ENCODE data around the gene NOP14. TPM values are rescaled to one million over a fixed set of nuclear protein-coding genes. Genes with fewer than 3 reads are reported as not detected.

NOP14 gene
- total RNA-seq, 1 donor from 2014 or later = 21.4 TPM

DNA sequence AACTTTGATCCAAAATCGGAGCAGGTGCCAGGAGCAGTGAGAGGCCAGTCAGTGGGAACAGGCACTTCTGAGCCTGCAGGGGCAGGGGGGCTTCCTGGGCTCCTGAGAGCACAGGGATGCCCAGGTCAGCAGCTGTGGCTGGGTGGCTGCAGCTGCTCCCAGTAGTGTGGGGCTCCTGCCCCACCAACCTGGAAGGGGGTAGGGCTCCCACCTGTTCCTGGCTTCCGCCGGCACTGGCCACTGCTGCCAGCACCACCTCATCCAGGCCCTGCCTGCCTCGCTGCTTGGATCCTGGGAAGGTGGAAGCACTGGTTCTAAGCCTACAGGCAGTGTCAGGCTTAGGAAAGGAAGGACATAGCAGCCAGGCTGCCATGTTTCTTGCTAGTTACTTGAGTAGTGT lies 18.8 kb upstream of the NOP14 start:
- intact Hi-C loops (cut with DNase I) = no loop called here
- H3K9me3 ChIP-seq = no peaks in the 10 kb centered on the region
- ATAC-seq (no peak), DNase-seq (no peak)
- H3K27ac ChIP-seq = no peak overlapping the region
- TF ChIP-seq, protein P1, sequence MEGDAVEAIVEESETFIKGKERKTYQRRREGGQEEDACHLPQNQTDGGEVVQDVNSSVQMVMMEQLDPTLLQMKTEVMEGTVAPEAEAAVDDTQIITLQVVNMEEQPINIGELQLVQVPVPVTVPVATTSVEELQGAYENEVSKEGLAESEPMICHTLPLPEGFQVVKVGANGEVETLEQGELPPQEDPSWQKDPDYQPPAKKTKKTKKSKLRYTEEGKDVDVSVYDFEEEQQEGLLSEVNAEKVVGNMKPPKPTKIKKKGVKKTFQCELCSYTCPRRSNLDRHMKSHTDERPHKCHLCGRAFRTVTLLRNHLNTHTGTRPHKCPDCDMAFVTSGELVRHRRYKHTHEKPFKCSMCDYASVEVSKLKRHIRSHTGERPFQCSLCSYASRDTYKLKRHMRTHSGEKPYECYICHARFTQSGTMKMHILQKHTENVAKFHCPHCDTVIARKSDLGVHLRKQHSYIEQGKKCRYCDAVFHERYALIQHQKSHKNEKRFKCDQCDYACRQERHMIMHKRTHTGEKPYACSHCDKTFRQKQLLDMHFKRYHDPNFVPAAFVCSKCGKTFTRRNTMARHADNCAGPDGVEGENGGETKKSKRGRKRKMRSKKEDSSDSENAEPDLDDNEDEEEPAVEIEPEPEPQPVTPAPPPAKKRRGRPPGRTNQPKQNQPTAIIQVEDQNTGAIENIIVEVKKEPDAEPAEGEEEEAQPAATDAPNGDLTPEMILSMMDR (IDR thresholded peaks at IDR 0.05) = no peak
- no peaks in the 10 kb centered on the region for H3K27me3 ChIP-seq
- no peak overlapping the region for H3K4me3 ChIP-seq
- no peaks in the 10 kb centered on the region for H3K36me3 ChIP-seq
- H3K4me1 ChIP-seq = no peaks in the 10 kb centered on the region

DNA sequence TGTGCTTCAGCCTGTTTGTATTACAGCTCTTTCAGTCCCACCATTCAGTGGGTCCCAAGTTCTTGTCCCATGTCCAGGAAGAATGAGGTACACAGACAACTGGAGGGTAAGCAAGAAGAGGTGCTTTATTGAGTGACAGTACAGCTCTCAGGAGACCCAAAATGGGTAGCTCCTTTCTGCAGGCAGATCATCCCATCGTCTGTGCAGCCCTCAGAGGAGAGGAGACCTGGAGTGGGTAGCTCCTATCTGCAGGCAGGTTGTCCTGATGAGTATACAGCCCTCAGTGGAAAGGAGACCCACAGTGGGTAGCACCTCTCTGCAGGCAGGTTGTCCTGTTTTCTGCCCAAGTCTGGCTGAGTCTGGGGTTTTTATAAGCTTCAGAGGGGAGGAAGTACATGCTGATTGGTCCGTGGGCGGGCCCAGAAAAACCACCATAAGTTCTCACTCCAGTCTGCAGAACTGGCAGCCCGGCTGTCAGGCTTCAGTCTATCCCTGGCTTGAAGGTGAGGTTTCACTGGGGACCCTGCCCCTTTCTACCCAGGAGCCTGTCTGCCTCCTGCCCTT lies 18.1 kb upstream of the NOP14 start:
- Histone ChIP-seq H3K4me3 (no peak overlapping the region), H3K9me3 (no peaks in the 10 kb centered on the region), H3K27me3 (no peaks in the 10 kb centered on the region), H3K4me1 (no peaks in the 10 kb centered on the region), H3K36me3 (no peaks in the 10 kb centered on the region), H3K27ac (no peak overlapping the region)
- intact Hi-C loops (cut with DNase I) = no loop called here
- TF ChIP-seq, protein P1 (IDR thresholded peaks at IDR 0.05) = no peak
- ATAC-seq (no peak), DNase-seq (no peak)

DNA sequence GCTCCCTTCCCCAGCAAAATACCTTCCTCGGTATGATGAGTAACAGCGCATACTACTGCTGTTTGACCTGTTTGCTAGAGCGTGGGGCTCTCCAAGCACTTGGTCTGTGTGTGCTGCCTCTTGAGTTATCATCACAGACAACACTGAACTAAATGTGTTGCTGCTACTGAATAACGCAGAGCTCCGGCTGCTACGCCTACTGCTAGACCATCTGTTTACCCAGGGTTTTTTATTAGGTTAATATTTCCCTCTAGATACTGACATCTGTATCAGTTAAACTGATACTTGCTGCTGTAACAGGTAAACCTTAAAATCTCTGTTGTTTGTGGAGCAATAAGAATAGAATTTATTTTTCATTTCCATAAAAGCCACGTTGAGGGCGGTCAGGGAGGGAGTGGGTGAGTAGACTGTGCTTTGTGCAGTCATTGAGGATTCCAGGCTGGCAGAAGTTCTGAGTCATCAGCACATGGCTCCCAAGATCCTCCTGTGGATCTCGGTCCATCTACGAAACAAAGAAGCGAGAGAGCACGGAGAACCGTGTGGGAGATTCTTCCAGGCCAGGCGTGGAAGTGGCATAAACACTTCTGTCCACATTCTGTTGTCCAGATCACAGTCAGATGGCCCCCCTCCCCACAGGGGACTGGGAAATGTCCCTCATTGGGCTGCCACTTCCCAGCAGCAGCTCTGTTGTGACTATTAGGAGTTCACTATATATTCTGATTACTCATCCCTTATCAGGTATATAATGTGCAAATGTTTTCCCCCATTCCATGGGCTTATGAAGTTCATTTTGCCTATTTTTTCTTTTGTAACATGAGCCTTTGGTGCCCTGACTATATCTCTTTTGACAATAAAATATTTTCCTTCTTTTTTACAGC lies 14.2 kb upstream of the NOP14 start:
- Histone ChIP-seq H3K27me3 (no peaks in the 10 kb centered on the region), H3K4me3 (no peak overlapping the region), H3K27ac (no peak overlapping the region), H3K4me1 (no peaks in the 10 kb centered on the region), H3K9me3 (no peaks in the 10 kb centered on the region), H3K36me3 (no peaks in the 10 kb centered on the region)
- TF ChIP-seq, protein P1 (IDR thresholded peaks at IDR 0.05) = no peak
- ATAC-seq = peak; percentile 24
- DNase-seq = no peak
- intact Hi-C loops (cut with DNase I) = no loop called here

DNA sequence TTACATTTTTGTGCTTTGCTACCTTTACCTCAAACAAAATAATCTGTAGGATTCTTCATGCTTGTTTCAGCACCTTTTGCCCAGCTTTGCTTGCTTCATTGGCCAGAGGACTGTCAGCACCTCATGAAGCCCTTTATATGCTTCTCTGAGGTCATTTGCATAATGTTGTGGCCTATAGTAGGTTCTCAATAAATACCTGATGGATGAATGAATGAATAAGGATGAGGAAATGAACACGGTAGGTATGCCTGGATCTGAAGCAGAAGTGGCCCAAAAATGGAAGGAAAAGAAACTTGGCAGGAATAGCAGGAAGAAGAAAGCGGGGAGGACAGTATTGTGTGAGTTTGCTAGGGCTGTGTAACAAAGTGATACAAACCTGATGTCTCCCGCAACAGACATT lies 8.1 kb upstream of the NOP14 start:
- TF ChIP-seq, protein P1 (IDR thresholded peaks at IDR 0.05) = no peak
- Histone ChIP-seq H3K36me3 (no peaks in the 10 kb centered on the region), H3K27ac (no peak overlapping the region), H3K27me3 (no peaks in the 10 kb centered on the region), H3K9me3 (no peaks in the 10 kb centered on the region), H3K4me3 (no peak overlapping the region), H3K4me1 (no peaks in the 10 kb centered on the region)
- intact Hi-C loops (cut with DNase I) = no loop called here
- ATAC-seq (no peak), DNase-seq (no peak)

DNA sequence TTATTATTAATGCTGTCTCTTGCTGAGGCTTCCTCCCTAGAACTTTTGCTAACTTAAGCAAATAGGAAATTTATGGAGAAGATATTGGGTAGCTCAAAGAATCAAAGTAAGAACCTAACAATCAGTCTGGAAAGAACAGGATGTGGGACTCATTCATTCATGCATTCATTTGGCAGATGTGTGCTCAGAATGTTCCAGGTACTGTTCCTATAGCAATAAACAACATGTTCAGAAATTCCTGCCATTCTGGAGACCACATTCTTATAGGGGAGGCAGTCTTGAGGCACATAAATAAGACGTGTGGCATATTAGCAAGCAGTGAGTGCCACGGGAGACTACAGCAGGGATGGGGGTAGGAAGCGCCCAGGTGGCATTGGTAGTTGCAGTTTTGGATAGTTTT lies 5.2 kb upstream of the NOP14 start:
- intact Hi-C loops (cut with DNase I) = no loop called here

More for the DNA sequence above, 5.2 kb upstream of the NOP14 start:
- no peaks in the 10 kb centered on the region for H3K27me3 ChIP-seq
- no peaks in the 10 kb centered on the region for H3K36me3 ChIP-seq
- H3K9me3 ChIP-seq = no peaks in the 10 kb centered on the region
- TF ChIP-seq, protein P1 (IDR thresholded peaks at IDR 0.05) = no peak
- H3K4me1 ChIP-seq = peaks cover 5% of the 10 kb centered on the region
- ATAC-seq (no peak), DNase-seq (no peak)
- no peak overlapping the region for H3K4me3 ChIP-seq
- H3K27ac ChIP-seq = no peak overlapping the region
